Astrocyte (in vitro differentiated cells and primary cell): Measurements from ENCODE around the gene MYBPHL. TPM values are rescaled to one million over a fixed set of nuclear protein-coding genes. Genes with fewer than 3 reads are reported as not detected.

Experiments
- DNase-seq: peaks from one replicate; pipeline ENCODE4 v3.0.0-alpha.2; 2010; ENCODE audit warnings: low read depth
- FAIRE-seq: peaks from 2 replicates; lab custom pipeline; 2011; peaks lifted over from hg19 to GRCh38; lab: Jason Lieb, UNC
- H2AFZ ChIP-seq: 2 replicates; pipeline ENCODE4 v1.6.0; 2012; ENCODE audit warnings: low read depth, low read length, inconsistent platforms
- H3K27ac ChIP-seq: 2 replicates; pipeline ENCODE4 v1.5.1; 2011; ENCODE audit warnings: low read depth, low read length, inconsistent platforms
- H3K27me3 ChIP-seq: 2 replicates; pipeline ENCODE4 v1.6.0; 2011; ENCODE audit warnings: low read length, inconsistent platforms; ENCODE audit not compliant: insufficient read depth
- H3K36me3 ChIP-seq: 2 replicates; pipeline ENCODE4 v1.5.1; 2011; ENCODE audit warnings: low read length, inconsistent platforms; ENCODE audit not compliant: insufficient read depth
- H3K4me1 ChIP-seq: 2 replicates; pipeline ENCODE4 v1.5.1; 2011; ENCODE audit warnings: low read length, inconsistent platforms; ENCODE audit not compliant: insufficient read depth
- H3K4me2 ChIP-seq: 2 replicates; pipeline ENCODE4 v1.6.0; 2012; ENCODE audit warnings: low read length, inconsistent platforms
- H3K4me3 ChIP-seq: 2 replicates; pipeline ENCODE4 v1.5.1; 2011; ENCODE audit warnings: low read depth, mild to moderate bottlenecking, low read length, inconsistent platforms; ENCODE audit not compliant: insufficient read depth
- H3K79me2 ChIP-seq: 2 replicates; pipeline ENCODE4 v1.6.0; 2012; ENCODE audit warnings: mild to moderate bottlenecking, low read length, inconsistent platforms; ENCODE audit not compliant: insufficient read depth
- H3K9ac ChIP-seq: 2 replicates; pipeline ENCODE4 v1.6.0; 2012; ENCODE audit warnings: mild to moderate bottlenecking, low read length, inconsistent platforms
- H3K9me3 ChIP-seq: 2 replicates; pipeline ENCODE4 v1.5.1; 2012; ENCODE audit warnings: low read depth, mild to moderate bottlenecking, low read length, inconsistent platforms; ENCODE audit not compliant: insufficient read depth
- H4K20me1 ChIP-seq: 2 replicates; pipeline ENCODE4 v1.6.0; 2012; ENCODE audit warnings: low read length, inconsistent platforms; ENCODE audit not compliant: insufficient read depth
- H3K27ac Mint-ChIP-seq: one replicate; pipeline ENCODE4 v1.8.0; 2021; ENCODE audit warnings: mild to moderate bottlenecking, mixed read lengths; ENCODE audit not compliant: unreplicated experiment
- H3K27me3 Mint-ChIP-seq: one replicate; pipeline ENCODE4 v1.8.0; 2021; ENCODE audit warnings: low read depth, mixed read lengths; ENCODE audit not compliant: unreplicated experiment
- H3K36me3 Mint-ChIP-seq: one replicate; pipeline ENCODE4 v1.8.0; 2021; ENCODE audit warnings: low read depth, mixed read lengths; ENCODE audit not compliant: unreplicated experiment
- H3K4me1 Mint-ChIP-seq: one replicate; pipeline ENCODE4 v1.8.0; 2021; ENCODE audit warnings: low read depth, mixed read lengths; ENCODE audit not compliant: unreplicated experiment
- H3K4me3 Mint-ChIP-seq: one replicate; pipeline ENCODE4 v1.8.0; 2021; ENCODE audit warnings: mild to moderate bottlenecking, moderate library complexity, mixed read lengths; ENCODE audit not compliant: unreplicated experiment
- H3K9me3 Mint-ChIP-seq: one replicate; pipeline ENCODE4 v1.8.0; 2021; ENCODE audit warnings: mild to moderate bottlenecking, mixed read lengths; ENCODE audit not compliant: unreplicated experiment
- CTCF ChIP-seq: IDR thresholded peaks from 2 replicates; pipeline ENCODE4 v1.5.1; 2011; ENCODE audit warnings: low read depth, mild to moderate bottlenecking, inconsistent platforms, low read length, moderate library complexity; ENCODE audit not compliant: insufficient read depth
- EZH2 ChIP-seq: IDR thresholded peaks from 2 replicates; pipeline ENCODE4 v1.6.1; 2012; ENCODE audit warnings: mild to moderate bottlenecking, low read length, inconsistent platforms; ENCODE audit not compliant: insufficient read depth
- total RNA-seq: library from RNA; stranded (reverse); gene quantifications from 2 replicates; pipeline ENCODE4 v1.2.1, GENCODE V29; 2021

The MYBPHL gene
- total RNA-seq, 1 donor from 2014 or later: not detected

DNA sequence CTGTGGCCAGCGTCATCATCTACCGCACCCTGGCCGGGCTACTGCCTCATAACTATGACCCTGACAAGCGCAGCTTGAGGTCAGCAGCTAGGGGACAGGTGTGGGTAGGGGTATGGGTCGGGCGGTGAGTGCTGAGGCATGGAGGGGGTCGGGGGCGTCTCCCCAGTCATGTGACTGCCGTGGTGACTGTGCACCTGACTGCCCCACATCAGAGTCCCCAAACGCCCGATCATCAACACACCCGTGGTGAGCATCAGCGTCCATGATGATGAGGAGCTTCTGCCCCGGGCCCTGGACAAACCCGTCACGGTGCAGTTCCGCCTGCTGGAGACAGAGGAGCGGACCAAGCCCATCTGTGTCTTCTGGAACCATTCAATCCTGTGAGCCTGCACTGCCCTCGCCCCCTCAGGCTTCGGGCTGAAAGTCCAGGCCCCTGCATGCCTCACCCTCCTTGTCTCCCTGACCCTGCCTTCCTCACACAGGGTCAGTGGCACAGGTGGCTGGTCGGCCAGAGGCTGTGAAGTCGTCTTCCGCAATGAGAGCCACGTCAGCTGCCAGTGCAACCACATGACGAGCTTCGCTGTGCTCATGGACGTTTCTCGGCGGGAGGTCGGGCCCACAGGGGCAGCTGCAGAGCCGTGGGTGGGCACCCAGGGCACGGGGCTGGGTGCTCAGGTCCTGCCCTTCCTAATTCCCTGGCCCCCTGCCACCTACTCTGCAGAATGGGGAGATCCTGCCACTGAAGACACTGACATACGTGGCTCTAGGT, 37.4 kb downstream of the MYBPHL start:
- peaks cover 10% of the 10 kb centered on the region for H3K4me1 Mint-ChIP-seq
- Histone ChIP-seq H3K9ac (no peak overlapping the region), H3K4me2 (no peak overlapping the region), H3K9me3 (peaks cover 6% of the 10 kb centered on the region), H3K4me1 (peaks cover 10% of the 10 kb centered on the region), H3K27ac (no peak overlapping the region), H3K27me3 (no peaks in the 10 kb centered on the region), H3K36me3 (no peaks in the 10 kb centered on the region), H3K4me3 (no peak overlapping the region), H3K79me2 (no peaks in the 10 kb centered on the region), H2AFZ (no peak overlapping the region), H4K20me1 (no peaks in the 10 kb centered on the region)
- DNase-seq (no peak), FAIRE-seq (no peak)
- H3K27ac Mint-ChIP-seq: no peak overlapping the region
- H3K4me3 Mint-ChIP-seq: no peak overlapping the region
- peaks cover 2% of the 10 kb centered on the region for H3K9me3 Mint-ChIP-seq
- TF ChIP-seq CTCF: no peak
- no peak for TF ChIP-seq EZH2
- H3K27me3 Mint-ChIP-seq: peaks cover 1% of the 10 kb centered on the region
- H3K36me3 Mint-ChIP-seq: peaks cover 14% of the 10 kb centered on the region

DNA sequence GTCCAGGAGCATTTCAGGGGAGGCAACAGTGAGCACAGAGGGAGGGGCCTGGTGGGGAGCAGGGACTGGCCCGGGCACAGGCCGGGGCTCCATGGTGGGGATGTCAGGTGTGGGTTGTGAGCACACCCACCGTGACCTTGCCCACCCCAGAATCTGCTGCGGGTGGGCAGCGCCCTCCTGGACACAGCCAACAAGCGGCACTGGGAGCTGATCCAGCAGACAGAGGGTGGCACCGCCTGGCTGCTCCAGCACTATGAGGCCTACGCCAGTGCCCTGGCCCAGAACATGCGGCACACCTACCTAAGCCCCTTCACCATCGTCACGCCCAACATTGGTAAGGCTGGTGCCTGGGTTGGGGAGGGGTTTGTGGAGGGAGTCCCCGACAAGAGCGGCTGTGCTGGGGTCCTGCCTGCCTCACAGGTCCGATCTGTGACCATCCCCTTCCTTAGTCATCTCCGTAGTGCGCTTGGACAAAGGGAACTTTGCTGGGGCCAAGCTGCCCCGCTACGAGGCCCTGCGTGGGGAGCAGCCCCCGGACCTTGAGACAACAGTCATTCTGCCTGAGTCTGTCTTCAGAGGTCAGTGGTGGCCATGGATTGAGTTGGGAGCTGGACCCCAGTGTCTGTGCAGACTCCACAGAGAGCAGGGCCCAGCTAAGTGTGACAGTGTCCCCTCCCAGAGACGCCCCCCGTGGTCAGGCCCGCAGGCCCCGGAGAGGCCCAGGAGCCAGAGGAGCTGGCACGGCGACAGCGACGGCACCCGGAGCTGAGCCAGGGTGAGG, 38.2 kb downstream of the MYBPHL start:
- FAIRE-seq (no peak), DNase-seq (no peak)
- Histone ChIP-seq H3K9me3 (peaks cover 6% of the 10 kb centered on the region), H4K20me1 (no peaks in the 10 kb centered on the region), H3K79me2 (no peaks in the 10 kb centered on the region), H3K36me3 (no peaks in the 10 kb centered on the region), H3K27ac (no peak overlapping the region), H3K4me1 (peaks cover 6% of the 10 kb centered on the region), H3K4me2 (no peak overlapping the region), H3K4me3 (no peak overlapping the region), H3K27me3 (no peaks in the 10 kb centered on the region), H2AFZ (no peak overlapping the region), H3K9ac (no peak overlapping the region)
- no peak overlapping the region for H3K27ac Mint-ChIP-seq
- peaks cover 16% of the 10 kb centered on the region for H3K36me3 Mint-ChIP-seq
- TF ChIP-seq EZH2 (no peak), CTCF (no peak)
- H3K4me1 Mint-ChIP-seq: peaks cover 3% of the 10 kb centered on the region
- H3K27me3 Mint-ChIP-seq: peaks cover 1% of the 10 kb centered on the region
- no peak overlapping the region for H3K4me3 Mint-ChIP-seq
- peaks cover 2% of the 10 kb centered on the region for H3K9me3 Mint-ChIP-seq
